ENCODE data around the gene GAS7. TPM values are rescaled to one million over a fixed set of nuclear protein-coding genes. Genes with fewer than 3 reads are reported as not detected.

Gene GAS7
- total RNA-seq, 2 donors from 2014 or later, result 8.0 to 20.1 TPM

GRCh38 chr17:10166176-10166935 lies 32.0 kb downstream of the GAS7 start:
- no peaks in the 10 kb centered on the region for H3K27me3 ChIP-seq
- H3K4me3 ChIP-seq, result no peak overlapping the region
- no peak for ATAC-seq
- no peak overlapping the region for H3K27ac ChIP-seq
- intact Hi-C loops (cut with DNase I), result no loop called here
- TF ChIP-seq POLR2A (IDR thresholded peaks at IDR 0.05), result no peak
- TF ChIP-seq, protein P1, sequence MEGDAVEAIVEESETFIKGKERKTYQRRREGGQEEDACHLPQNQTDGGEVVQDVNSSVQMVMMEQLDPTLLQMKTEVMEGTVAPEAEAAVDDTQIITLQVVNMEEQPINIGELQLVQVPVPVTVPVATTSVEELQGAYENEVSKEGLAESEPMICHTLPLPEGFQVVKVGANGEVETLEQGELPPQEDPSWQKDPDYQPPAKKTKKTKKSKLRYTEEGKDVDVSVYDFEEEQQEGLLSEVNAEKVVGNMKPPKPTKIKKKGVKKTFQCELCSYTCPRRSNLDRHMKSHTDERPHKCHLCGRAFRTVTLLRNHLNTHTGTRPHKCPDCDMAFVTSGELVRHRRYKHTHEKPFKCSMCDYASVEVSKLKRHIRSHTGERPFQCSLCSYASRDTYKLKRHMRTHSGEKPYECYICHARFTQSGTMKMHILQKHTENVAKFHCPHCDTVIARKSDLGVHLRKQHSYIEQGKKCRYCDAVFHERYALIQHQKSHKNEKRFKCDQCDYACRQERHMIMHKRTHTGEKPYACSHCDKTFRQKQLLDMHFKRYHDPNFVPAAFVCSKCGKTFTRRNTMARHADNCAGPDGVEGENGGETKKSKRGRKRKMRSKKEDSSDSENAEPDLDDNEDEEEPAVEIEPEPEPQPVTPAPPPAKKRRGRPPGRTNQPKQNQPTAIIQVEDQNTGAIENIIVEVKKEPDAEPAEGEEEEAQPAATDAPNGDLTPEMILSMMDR (IDR thresholded peaks at IDR 0.05), result no peak
- H3K36me3 ChIP-seq (replicated peaks in 1 of 2; ENCODE audit: insufficient read depth in 1 of 2, low read depth in 2 of 2), result no peaks in the 10 kb centered on the region
- no peaks in the 10 kb centered on the region for H3K9me3 ChIP-seq
- no peak for DNase-seq
- WGBS, 2 donors, result 71 to 76% methylated on average over 7 of the region's 7 CpGs
- H3K4me1 ChIP-seq, result no peaks in the 10 kb centered on the region

DNA sequence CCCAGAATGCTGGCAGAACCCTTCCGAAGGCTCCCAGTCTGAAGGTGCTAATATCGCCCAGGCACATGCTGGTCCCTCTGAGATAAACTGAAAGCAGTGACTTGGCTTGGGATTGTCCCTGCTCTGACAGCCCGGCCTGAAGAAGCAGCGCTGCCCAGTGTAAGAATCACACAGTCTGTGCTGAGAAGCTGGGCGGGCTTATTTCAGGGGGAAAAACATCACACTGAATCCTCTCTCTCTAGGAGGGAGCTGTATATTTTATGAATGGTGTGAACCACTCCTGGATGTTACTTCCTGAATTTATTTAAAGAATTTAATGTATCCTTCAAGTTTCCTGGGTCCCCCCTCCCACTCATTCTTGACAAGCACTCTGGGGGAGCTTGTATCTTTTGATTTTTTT lies 36.3 kb downstream of the GAS7 start:
- Histone ChIP-seq H3K36me3 (replicated peaks in 1 of 2; ENCODE audit: insufficient read depth in 1 of 2, low read depth in 2 of 2) (no peaks in the 10 kb centered on the region), H3K9me3 (no peaks in the 10 kb centered on the region), H3K27me3 (no peaks in the 10 kb centered on the region), H3K4me1 (no peaks in the 10 kb centered on the region), H3K4me3 (no peak overlapping the region), H3K27ac (no peak overlapping the region)
- intact Hi-C loops (cut with DNase I), result no loop called here
- TF ChIP-seq POLR2A (IDR thresholded peaks at IDR 0.05), result no peak
- TF ChIP-seq, protein P1 (IDR thresholded peaks at IDR 0.05), result no peak
- ATAC-seq (no peak), DNase-seq (no peak)
- 53 to 56% methylated on average over 5 of the region's 5 CpGs for whole genome bisulfite sequencing, 2 donors

GRCh38 chr17:10161386-10161785 lies 37.0 kb downstream of the GAS7 start:
- Histone ChIP-seq H3K4me1 (no peaks in the 10 kb centered on the region), H3K36me3 (replicated peaks in 1 of 2; ENCODE audit: insufficient read depth in 1 of 2, low read depth in 2 of 2) (no peaks in the 10 kb centered on the region), H3K27ac (no peak overlapping the region), H3K27me3 (no peaks in the 10 kb centered on the region), H3K4me3 (no peak overlapping the region), H3K9me3 (no peaks in the 10 kb centered on the region)
- WGBS, 2 donors, result 56% methylated on average over 5 of the region's 5 CpGs
- DNase-seq (no peak), ATAC-seq (no peak)
- TF ChIP-seq, protein P1 (IDR thresholded peaks at IDR 0.05), result no peak
- no peak for TF ChIP-seq POLR2A (IDR thresholded peaks at IDR 0.05)
- intact Hi-C loops (cut with DNase I), result no loop called here

DNA sequence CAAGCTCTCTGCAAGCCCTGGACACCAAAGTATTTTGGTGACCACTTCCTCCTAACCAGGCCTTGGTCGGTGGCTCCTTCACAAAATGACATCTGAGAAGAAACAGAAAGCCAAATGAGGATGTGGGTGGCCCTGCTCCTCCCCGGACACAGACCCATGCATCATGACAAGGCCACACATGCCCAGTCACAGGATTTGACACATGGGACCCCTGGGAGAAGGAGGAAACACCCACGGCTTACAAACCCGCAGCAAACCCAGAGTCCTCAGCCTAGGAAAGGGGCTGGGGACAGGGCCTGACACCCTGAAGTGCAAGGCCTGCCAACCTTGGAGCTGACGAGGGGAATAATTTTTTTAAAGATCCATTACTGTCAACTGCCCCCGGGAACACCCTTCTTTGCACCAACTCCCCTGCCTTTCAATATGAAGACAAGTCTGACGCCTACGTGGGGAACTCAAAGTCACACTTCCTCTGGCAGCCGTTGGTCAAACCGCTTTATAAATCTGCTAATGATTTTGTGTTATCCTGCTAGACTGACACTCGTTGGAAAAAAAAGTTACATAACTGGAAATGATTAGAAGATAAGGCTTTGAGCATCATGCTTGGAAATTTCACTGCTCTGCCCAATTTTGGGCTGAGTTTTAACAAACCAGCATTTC lies 41.3 kb downstream of the GAS7 start:
- Histone ChIP-seq H3K27ac (peak overlapping the region in 2 of 4 donors; percentile 17 to 56), H3K9me3 (no peaks in the 10 kb centered on the region), H3K36me3 (replicated peaks in 1 of 2; ENCODE audit: insufficient read depth in 1 of 2, low read depth in 2 of 2) (no peaks in the 10 kb centered on the region), H3K4me3 (no peak overlapping the region), H3K4me1 (no peaks in the 10 kb centered on the region), H3K27me3 (no peaks in the 10 kb centered on the region)
- intact Hi-C loops (cut with DNase I), result no loop called here
- DNase-seq (peak in 2 of 4 donors; percentile 21 to 75), ATAC-seq (peak; percentile 33)
- peak in 1 of 3 donors; percentile 20 for TF ChIP-seq POLR2A (IDR thresholded peaks at IDR 0.05)
- TF ChIP-seq, protein P1 (IDR thresholded peaks at IDR 0.05), result no peak
- 32 to 46% methylated on average over 11 of the region's 11 CpGs for WGBS, 2 donors
